ENCODE results near the gene ZCCHC8. TPM values are rescaled to one million over a fixed set of nuclear protein-coding genes. Genes with fewer than 3 reads are reported as not detected.

ZCCHC8 gene
- total RNA-seq, 1 experiment from 2014 or later, result 40.4 TPM

DNA sequence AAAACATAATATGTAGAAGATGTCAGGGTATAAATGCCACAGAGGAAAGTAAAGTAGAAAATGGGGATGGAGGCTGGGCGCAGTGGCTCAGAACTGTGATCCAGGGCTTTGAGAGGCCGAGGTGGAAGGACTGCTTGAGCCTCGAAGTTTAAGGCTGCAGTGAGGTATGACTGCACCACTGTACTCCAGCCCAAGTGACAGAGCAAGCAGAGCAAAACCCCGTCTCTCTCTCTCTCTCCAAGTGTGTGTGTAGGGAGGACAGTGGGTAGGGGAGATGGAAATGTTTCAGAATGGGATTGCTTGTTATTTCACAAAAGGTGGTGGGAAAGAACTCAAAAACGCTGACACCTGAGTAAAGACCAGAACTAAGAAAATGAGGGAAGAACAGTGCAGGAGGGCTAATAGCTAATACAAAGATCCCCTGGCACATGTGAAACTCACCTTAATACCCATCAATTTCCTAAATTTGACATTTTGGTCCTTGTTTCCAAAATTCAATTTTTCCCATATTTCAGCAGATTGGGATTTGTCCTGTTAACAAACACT lies 5.7 kb upstream of the ZCCHC8 start:
- H3K27ac ChIP-seq (ENCODE audit: low read depth, low read length, poor library complexity, severe bottlenecking), result no peak overlapping the region
- H3K4me3 ChIP-seq (ENCODE audit: low read depth, low read length, poor library complexity, severe bottlenecking), result no peak overlapping the region
- CTCF ChIA-PET, result no interaction called here
- H3K4me1 ChIP-seq (ENCODE audit: insufficient read depth, low read length, poor library complexity, severe bottlenecking), result peaks cover 10% of the 10 kb centered on the region
- peaks cover 86% of the 10 kb centered on the region for H3K36me3 ChIP-seq (ENCODE audit: insufficient read depth, low read length, poor library complexity, severe bottlenecking)
- BruUV-seq (replicated peaks), result no TSS peak
- intact Hi-C loops (cut with micrococcal nuclease; ENCODE audit: unreplicated experiment), result no loop called here
- TF ChIP-seq EZH2 (IDR thresholded peaks at IDR 0.05; ENCODE audit: borderline replicate concordance, low read depth, low read length, poor library complexity, severe bottlenecking), result no peak
- TF ChIP-seq, protein P1, sequence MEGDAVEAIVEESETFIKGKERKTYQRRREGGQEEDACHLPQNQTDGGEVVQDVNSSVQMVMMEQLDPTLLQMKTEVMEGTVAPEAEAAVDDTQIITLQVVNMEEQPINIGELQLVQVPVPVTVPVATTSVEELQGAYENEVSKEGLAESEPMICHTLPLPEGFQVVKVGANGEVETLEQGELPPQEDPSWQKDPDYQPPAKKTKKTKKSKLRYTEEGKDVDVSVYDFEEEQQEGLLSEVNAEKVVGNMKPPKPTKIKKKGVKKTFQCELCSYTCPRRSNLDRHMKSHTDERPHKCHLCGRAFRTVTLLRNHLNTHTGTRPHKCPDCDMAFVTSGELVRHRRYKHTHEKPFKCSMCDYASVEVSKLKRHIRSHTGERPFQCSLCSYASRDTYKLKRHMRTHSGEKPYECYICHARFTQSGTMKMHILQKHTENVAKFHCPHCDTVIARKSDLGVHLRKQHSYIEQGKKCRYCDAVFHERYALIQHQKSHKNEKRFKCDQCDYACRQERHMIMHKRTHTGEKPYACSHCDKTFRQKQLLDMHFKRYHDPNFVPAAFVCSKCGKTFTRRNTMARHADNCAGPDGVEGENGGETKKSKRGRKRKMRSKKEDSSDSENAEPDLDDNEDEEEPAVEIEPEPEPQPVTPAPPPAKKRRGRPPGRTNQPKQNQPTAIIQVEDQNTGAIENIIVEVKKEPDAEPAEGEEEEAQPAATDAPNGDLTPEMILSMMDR (conservative IDR thresholded peaks at IDR 0.05; ENCODE audit: low read depth, low read length), result no peak
- no peaks in the 10 kb centered on the region for H3K27me3 ChIP-seq (replicated peaks; ENCODE audit: insufficient read depth, low read depth, low read length, poor library complexity)
- no peak for DNase-seq (ENCODE audit: low spot score)
- POLR2A ChIA-PET (ENCODE audit: low non-redundant PET), result no interaction called here
- no peaks in the 10 kb centered on the region for H3K9me3 ChIP-seq (ENCODE audit: low read depth, low read length, poor library complexity, severe bottlenecking)

DNA sequence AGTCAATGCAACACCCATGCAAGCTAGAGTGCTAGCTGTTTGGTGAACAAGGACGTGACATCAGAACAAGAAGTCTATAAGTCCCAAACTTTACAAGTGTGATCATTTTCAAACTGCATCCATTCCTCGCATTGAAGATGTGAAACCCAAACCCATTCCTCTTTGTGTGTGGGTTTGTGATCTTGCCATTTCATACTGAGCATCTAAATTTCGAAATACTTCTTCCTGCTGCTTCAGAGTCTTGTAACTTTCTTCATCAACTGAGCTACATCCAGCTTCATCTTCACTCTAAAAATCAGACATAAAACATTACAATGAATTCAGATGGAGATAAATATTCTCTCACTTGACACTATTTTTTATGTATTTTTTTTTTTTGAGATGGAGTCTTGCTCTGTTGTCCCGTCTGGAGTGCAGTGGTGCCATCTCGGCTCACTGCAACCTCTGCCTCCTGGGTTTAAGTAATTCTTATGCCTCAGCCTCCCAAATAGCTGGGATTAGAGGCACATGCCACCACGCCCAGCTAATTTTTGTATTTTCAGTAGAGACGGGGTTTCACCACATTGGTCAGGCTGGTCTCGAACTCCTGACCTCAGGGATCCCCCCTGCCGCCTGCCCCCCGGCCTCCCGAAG lies 4.8 kb upstream of the ZCCHC8 start:
- no peak for TF ChIP-seq EZH2 (IDR thresholded peaks at IDR 0.05; ENCODE audit: borderline replicate concordance, low read depth, low read length, poor library complexity, severe bottlenecking)
- TF ChIP-seq, protein P1 (conservative IDR thresholded peaks at IDR 0.05; ENCODE audit: low read depth, low read length), result no peak
- no peak for DNase-seq (ENCODE audit: low spot score)
- H3K36me3 ChIP-seq (ENCODE audit: insufficient read depth, low read length, poor library complexity, severe bottlenecking), result peaks cover 77% of the 10 kb centered on the region
- no peaks in the 10 kb centered on the region for H3K27me3 ChIP-seq (replicated peaks; ENCODE audit: insufficient read depth, low read depth, low read length, poor library complexity)
- intact Hi-C loops (cut with micrococcal nuclease; ENCODE audit: unreplicated experiment), result no loop called here
- no peak overlapping the region for H3K4me3 ChIP-seq (ENCODE audit: low read depth, low read length, poor library complexity, severe bottlenecking)
- no peak overlapping the region for H3K27ac ChIP-seq (ENCODE audit: low read depth, low read length, poor library complexity, severe bottlenecking)
- H3K4me1 ChIP-seq (ENCODE audit: insufficient read depth, low read length, poor library complexity, severe bottlenecking), result peaks cover 15% of the 10 kb centered on the region
- H3K9me3 ChIP-seq (ENCODE audit: low read depth, low read length, poor library complexity, severe bottlenecking), result no peaks in the 10 kb centered on the region
- CTCF ChIA-PET, result no interaction called here
- POLR2A ChIA-PET (ENCODE audit: low non-redundant PET), result no interaction called here
- BruUV-seq (replicated peaks), result no TSS peak

DNA sequence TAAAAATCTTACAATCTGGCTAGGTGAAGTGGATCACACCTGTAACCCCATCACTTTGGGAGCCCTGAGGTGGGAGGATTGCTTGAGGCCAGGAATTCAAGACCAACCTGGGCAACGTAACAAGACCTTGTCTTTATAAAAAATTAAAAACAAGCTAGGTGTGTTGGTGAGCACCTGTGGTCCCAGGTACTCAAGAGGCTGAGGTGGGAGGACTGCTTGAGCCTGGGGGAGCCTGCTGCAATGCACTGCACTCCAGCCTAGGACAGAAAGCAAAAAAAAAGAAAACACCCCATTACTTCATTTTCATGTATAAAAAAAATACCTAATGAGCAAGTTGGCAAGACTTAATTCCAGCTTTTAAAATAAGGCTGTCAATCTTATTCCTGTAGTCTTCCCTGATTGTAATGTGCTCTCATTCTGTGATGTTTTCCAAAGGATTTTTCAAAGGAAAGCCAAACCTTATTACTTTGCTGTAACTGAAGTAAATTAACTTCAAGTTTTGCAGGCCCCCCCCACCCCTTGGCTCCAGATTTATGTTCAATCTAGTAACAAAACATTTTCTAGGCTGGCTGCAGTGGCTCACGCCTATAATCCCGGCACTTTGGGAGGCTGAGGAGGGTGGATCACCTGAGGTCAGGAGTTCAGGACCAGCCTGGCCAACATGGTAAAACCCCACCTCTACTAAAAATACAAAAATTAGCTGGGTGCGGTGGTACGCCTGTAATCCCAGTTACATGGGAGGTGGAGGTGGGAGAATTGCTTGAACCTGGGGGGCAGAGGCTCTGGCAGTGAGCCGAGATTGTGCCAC lies 3.3 kb upstream of the ZCCHC8 start:
- Histone ChIP-seq H3K36me3 (ENCODE audit: insufficient read depth, low read length, poor library complexity, severe bottlenecking) (peaks cover 61% of the 10 kb centered on the region), H3K27ac (ENCODE audit: low read depth, low read length, poor library complexity, severe bottlenecking) (no peak overlapping the region), H3K9me3 (ENCODE audit: low read depth, low read length, poor library complexity, severe bottlenecking) (no peaks in the 10 kb centered on the region), H3K4me3 (ENCODE audit: low read depth, low read length, poor library complexity, severe bottlenecking) (no peak overlapping the region), H3K27me3 (replicated peaks; ENCODE audit: insufficient read depth, low read depth, low read length, poor library complexity) (no peaks in the 10 kb centered on the region), H3K4me1 (ENCODE audit: insufficient read depth, low read length, poor library complexity, severe bottlenecking) (peaks cover 15% of the 10 kb centered on the region)
- POLR2A ChIA-PET (ENCODE audit: low non-redundant PET), result no interaction called here
- no TSS peak for BruUV-seq (replicated peaks)
- intact Hi-C loops (cut with micrococcal nuclease; ENCODE audit: unreplicated experiment), result loop anchor here (2.0 kb wide), 1 partner anchor 15 kb away; no protein-coding TSS in a partner anchor
- CTCF ChIA-PET, result no interaction called here
- DNase-seq (ENCODE audit: low spot score), result no peak
- TF ChIP-seq, protein P1 (conservative IDR thresholded peaks at IDR 0.05; ENCODE audit: low read depth, low read length), result no peak
- TF ChIP-seq EZH2 (IDR thresholded peaks at IDR 0.05; ENCODE audit: borderline replicate concordance, low read depth, low read length, poor library complexity, severe bottlenecking), result no peak
